ENCODE measurements around the gene BMERB1.

The BMERB1 gene

DNA sequence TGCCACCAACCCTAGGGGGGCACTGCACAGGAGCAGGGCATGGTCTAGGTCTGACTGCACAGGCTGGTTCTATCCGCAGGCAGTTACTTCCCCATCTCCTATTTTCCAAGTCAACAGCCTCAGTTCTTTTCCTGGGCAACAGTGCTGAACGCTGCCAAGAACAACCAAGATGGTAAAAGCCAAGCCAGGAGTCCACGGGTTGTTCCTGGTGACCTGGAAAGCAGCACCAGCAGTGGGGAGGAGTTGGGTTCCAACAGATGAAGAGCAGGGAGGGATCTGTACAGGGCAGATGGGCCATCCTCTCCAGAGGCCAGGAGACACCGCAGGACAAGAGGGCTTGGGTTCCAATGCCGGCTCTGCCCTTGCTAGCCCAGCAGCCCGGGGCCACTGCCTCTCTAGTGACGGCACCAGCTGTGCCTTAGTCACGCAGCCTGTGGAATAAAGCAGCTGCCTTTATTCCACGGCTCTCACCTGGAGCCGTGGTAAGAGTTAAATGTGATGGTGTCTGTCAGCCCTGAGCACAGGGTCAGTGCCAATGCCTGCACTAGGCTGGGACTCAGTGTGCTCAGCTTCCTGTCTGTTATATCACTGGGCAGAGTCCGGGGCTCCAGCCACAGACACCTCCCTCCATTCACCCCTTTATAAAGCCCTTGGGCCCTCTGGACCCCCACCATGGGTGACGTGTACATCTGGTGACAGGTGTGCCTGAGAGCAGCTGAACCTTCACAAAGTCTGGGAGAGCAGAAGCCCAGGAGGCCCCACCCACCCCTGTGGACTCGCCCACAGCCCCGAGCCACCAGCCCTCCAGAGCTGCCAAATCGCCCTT is 163.6 kb downstream of the BMERB1 start:
- DNase-seq, result no peak
- H3K27ac Mint-ChIP-seq, result no peak overlapping the region
- TF ChIP-seq, protein P1, sequence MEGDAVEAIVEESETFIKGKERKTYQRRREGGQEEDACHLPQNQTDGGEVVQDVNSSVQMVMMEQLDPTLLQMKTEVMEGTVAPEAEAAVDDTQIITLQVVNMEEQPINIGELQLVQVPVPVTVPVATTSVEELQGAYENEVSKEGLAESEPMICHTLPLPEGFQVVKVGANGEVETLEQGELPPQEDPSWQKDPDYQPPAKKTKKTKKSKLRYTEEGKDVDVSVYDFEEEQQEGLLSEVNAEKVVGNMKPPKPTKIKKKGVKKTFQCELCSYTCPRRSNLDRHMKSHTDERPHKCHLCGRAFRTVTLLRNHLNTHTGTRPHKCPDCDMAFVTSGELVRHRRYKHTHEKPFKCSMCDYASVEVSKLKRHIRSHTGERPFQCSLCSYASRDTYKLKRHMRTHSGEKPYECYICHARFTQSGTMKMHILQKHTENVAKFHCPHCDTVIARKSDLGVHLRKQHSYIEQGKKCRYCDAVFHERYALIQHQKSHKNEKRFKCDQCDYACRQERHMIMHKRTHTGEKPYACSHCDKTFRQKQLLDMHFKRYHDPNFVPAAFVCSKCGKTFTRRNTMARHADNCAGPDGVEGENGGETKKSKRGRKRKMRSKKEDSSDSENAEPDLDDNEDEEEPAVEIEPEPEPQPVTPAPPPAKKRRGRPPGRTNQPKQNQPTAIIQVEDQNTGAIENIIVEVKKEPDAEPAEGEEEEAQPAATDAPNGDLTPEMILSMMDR (IDR thresholded peaks at IDR 0.05), result no peak
- H3K4me3 Mint-ChIP-seq, result no peak overlapping the region
- peaks cover 57% of the 10 kb centered on the region for H3K4me1 Mint-ChIP-seq
- peaks cover 88% of the 10 kb centered on the region for H3K36me3 Mint-ChIP-seq (ENCODE audit: low read depth)
- H3K9me3 Mint-ChIP-seq, result peaks cover 10% of the 10 kb centered on the region
- peaks cover 4% of the 10 kb centered on the region for H3K27me3 Mint-ChIP-seq (ENCODE audit: low read depth, poor library complexity)

DNA sequence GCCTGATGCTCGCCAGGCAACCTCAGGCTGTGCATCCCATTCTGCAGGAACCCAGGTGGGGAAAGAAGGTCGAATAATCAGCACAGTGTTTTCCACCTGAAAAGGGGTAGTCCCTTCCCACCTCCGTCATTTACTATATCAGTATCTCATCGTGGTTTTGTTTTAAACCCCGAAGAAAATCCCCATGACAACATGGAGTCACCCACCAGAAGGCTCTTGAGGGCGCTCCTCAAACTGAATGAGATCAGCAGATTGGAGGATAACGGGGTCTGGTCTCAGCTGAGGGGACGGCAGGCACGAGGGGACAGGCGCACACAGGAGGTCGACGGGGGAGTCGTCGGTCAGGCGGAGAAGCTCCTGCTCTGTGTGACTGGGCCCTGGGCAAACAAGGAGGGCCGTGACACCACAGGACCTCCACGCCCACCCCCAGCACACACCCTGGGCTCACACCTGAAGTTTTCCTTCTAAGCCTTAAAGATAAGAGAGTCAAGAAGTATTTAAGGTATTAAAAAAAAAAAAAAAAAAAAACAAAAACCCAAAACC is 164.3 kb downstream of the BMERB1 start:
- TF ChIP-seq, protein P1 (IDR thresholded peaks at IDR 0.05), result no peak
- H3K27me3 Mint-ChIP-seq (ENCODE audit: low read depth, poor library complexity), result peaks cover under 1% of the 10 kb centered on the region
- peak overlapping the region; percentile 97 for H3K27ac Mint-ChIP-seq
- H3K9me3 Mint-ChIP-seq, result peaks cover 6% of the 10 kb centered on the region
- H3K4me3 Mint-ChIP-seq, result peak overlapping the region; percentile 42
- H3K4me1 Mint-ChIP-seq, result peaks cover 50% of the 10 kb centered on the region
- no peak for DNase-seq
- peaks cover 88% of the 10 kb centered on the region for H3K36me3 Mint-ChIP-seq (ENCODE audit: low read depth)

DNA sequence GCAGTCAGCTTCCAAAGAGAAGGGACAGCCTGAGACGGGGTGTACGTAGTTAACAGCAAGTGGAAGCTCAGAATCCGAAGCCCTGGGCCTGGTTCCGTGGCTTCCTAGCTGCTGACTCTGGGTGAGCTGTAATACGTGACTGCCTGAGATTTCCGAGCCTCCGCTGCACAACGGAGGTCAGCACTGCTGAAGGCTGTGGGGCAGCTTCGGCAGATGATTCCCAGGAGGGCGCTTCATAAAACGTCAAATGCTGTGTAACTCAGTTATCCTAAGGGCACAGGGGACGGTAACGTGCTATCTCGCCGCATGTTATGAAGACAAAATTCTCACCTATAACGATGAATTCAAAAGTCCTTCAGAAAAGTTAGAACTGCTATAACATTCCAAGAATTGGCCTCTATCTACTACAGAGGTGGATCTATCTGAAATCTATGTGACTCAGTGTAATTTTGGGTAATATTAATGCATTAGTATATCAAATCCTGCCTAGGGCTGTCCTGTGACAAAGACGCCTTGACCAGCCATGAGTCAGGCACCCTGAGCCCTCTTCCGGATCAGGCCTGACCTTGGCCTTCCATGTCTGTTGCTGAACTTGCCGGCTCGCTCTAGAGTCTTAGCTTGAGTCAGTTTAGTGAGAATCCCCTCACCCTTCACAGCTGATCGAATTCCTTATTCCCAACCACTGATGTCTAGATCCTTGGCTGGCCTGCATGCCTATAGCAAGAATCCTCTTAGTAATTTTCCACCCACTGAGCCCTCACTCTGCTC is 165.1 kb downstream of the BMERB1 start:
- no peak for DNase-seq
- no peak overlapping the region for H3K4me3 Mint-ChIP-seq
- peaks cover 88% of the 10 kb centered on the region for H3K36me3 Mint-ChIP-seq (ENCODE audit: low read depth)
- peaks cover 4% of the 10 kb centered on the region for H3K9me3 Mint-ChIP-seq
- no peaks in the 10 kb centered on the region for H3K27me3 Mint-ChIP-seq (ENCODE audit: low read depth, poor library complexity)
- peak overlapping the region; percentile 99 for H3K27ac Mint-ChIP-seq
- H3K4me1 Mint-ChIP-seq, result peaks cover 43% of the 10 kb centered on the region
- TF ChIP-seq, protein P1 (IDR thresholded peaks at IDR 0.05), result no peak

DNA sequence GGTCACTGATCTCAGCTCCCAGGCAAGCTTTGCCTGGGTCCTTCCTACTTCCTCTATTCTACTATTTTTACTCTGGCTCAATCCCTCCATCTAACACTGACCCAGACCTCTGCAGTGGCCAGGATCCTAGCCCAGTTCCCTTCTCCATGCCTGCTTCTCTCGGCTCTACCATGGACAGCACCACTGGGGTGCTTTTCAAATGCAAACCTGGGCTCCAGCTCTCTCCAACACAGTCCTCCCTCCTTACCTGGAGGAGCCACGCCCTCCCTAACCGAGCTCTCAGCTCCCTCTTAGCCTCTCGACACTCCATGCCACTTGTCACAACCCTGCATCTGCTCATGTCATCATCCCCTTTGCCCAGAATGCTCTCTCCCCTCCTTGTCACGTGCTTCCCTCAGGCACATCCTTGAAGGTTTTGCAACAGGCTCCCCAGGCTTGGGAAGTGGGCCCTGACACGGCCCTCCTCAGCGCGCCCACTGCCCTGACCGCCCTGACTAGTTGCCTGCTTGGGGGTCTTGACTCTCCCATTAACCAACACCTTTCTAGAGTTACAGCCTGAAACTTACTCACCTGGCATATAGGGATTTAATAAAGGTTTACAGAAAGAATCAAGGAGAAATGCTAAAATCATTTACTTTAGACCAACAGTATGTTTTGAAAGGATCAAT is 167.0 kb downstream of the BMERB1 start:
- Mint-ChIP-seq H3K9me3 (no peaks in the 10 kb centered on the region), H3K27me3 (ENCODE audit: low read depth, poor library complexity) (no peaks in the 10 kb centered on the region), H3K4me1 (peaks cover 37% of the 10 kb centered on the region), H3K4me3 (no peak overlapping the region), H3K36me3 (ENCODE audit: low read depth) (peaks cover 81% of the 10 kb centered on the region), H3K27ac (peak overlapping the region; percentile 20)
- TF ChIP-seq, protein P1 (IDR thresholded peaks at IDR 0.05), result no peak
- peak; percentile 20 for DNase-seq

DNA sequence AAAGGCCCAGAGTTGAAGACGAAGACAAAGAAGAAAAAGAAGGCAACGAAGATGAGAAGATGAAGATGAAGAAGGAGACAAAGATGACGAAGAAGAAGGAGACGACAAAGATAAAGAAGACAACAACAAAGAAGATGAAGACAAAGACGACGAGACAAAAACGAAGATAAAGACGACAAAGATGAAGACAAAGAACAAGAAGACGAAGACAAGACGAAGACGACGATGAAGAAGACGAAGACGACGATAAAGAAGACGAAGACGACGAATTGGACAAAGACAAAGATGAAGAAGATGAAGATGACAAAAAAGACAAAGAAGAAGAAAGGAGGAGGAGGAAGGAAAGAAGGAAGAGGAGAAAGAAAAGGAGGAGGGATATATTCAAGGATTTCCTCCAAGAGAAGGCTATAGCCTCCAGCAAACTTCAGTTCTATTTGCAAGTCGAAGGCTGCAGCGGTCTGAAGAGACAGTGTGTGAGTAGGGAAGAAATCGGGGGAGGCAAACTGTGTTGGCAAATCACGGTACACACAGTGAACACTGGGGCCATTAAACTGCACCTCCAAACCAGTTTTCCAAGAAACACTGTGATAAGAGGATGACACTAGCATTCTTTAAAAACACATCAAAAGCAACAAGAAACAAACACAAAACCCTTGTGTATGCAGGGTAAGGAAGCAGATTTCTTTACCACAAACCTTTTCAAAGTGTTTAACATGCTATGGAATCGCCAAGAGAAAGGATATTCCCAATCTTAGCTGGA is 168.1 kb downstream of the BMERB1 start:
- no peak for DNase-seq
- peaks cover 44% of the 10 kb centered on the region for H3K4me1 Mint-ChIP-seq
- no peak overlapping the region for H3K4me3 Mint-ChIP-seq
- TF ChIP-seq, protein P1 (IDR thresholded peaks at IDR 0.05), result no peak
- H3K27me3 Mint-ChIP-seq (ENCODE audit: low read depth, poor library complexity), result no peaks in the 10 kb centered on the region
- H3K27ac Mint-ChIP-seq, result no peak overlapping the region
- peaks cover 78% of the 10 kb centered on the region for H3K36me3 Mint-ChIP-seq (ENCODE audit: low read depth)
- H3K9me3 Mint-ChIP-seq, result no peaks in the 10 kb centered on the region

Data from nephron progenitor cell (in vitro differentiated cells).